GM19463 (cell line): ENCODE results near the gene TRAP1.
"Not testable (repeated sequence)": the region's sequence is repeated elsewhere in the genome, so short reads cannot be mapped to it uniquely, and the experiment has no call there.

ENCODE experiments used
- ATAC-seq: cut with Tn5 transposase; IDR thresholded peaks from one replicate; pipeline ENCODE4 v1.9.1; 2021; ENCODE audit warnings: mild to moderate bottlenecking, moderate library complexity; ENCODE audit not compliant: unreplicated experiment

The TRAP1 gene

GRCh38 chr16:3674513-3675295 lies 42.6 kb downstream of the TRAP1 start:
- no peak for ATAC-seq

DNA sequence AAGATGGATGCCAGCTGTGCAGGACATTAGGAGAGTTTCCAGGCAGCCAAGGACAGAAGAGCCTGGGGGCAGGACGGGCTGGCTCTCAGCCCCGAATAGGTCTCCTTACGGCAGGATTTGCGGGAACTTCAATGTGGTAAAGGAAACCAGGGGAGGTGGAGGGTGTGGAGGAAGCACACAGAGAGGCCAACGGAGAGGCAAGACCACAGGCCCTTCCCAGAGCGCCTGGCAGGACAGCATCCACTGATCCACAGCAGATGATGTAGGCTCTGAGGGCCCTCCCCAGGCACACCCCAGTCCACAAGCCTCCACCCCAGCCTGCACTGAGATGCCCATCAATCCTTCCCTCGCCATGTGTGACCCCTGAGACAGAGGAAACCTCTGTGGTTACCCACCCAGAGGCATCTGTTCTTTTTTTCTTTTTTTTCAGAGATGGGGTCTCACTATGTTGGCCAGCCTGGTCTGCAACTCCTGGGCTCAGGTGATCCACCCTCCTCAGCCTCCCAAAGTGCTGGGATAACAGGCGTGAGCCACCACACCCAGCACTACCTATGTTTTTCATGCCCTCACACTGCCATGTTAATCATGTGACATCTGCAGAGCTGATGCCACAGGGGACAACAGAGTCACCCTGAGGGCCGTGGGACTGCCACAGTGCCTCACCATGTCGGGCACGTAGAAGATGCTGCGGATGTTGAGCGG lies 43.5 kb downstream of the TRAP1 start:
- ATAC-seq = no peak

GRCh38 chr16:3673201-3673600 lies 44.1 kb downstream of the TRAP1 start:
- ATAC-seq = no peak

GRCh38 chr16:3672571-3673041 lies 44.7 kb downstream of the TRAP1 start:
- ATAC-seq = no peak

DNA sequence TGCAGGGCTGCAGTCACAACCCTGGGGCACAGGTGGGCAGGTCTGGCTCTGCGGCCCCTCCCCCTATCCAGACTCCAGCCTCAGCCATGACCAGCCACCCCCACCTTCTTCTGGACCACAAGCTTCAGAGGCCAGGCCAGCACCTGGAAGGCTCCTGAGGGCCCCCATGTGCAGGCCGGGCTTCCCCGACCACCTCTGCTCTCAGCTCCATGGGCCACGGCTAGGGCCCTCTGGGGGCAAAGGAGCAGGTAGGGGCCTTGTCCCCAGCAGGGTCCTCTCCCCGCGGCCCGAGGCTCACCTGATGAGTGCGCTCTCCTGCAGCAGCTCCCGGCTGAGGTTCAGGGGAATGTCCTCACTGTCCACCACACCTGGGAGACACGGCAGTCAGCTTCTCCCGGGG lies 45.9 kb downstream of the TRAP1 start:
- no peak for ATAC-seq

- ATAC-seq = no peak
Measured at GRCh38 chr16:3670711-3671110, 46.6 kb downstream of the TRAP1 start.

DNA sequence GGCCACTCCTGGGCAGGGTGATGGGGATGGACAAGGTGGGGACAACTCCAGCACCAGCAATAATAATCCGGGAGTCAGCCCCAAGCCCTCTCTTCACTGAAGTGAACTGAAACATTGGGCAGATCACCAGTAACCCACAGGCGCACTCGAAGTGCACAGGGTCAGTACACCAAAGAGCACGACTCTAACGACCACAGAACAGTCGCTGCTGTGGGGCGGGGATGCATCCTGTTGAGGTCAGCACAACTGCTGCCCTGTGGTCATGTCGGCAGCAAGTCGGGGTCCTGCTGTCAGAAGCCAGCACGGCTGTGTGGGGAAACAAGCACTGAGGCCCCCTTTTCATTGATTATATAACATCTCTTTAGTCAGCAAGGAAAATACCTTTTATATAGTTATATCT lies 48.2 kb downstream of the TRAP1 start:
- no peak for ATAC-seq

GRCh38 chr16:3668626-3669025 lies 48.7 kb downstream of the TRAP1 start:
- no peak for ATAC-seq

GRCh38 chr16:3665508-3665907 lies 51.8 kb downstream of the TRAP1 start:
- no peak for ATAC-seq

DNA sequence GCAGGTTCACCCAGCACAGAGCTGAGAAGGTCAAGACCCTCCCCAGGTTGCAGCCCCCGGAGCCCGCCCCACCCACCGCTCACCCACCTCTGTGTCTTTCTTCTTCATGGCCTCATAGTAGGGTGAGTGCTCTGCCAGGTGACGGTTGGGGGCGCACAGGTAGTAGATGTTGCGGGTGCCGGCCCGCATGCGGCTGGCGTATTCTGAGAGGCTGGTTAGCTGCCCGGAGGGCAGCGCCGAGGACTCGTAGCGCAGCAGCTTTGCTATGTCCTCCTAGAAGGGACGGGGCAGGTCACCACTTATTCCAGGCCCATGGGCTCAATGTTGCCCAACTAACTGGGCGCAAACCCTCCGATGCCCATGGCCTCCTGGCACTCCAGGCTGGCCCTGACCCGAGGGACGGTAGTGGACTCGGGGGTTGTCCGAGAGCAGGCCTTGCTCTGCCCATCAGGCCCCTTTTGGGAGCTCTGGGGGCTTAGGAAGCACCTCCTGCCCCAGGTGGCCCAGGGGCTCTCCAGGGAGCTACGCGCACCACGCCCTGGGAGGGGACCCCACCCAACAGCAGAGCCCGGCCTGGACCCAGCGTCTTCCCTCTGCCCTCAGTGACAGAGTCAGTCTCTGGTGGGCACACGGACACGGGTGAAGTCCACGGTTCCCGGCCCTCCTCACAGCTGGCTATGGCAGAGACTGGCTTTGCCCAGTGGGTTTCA lies 53.0 kb downstream of the TRAP1 start:
- no peak for ATAC-seq

DNA sequence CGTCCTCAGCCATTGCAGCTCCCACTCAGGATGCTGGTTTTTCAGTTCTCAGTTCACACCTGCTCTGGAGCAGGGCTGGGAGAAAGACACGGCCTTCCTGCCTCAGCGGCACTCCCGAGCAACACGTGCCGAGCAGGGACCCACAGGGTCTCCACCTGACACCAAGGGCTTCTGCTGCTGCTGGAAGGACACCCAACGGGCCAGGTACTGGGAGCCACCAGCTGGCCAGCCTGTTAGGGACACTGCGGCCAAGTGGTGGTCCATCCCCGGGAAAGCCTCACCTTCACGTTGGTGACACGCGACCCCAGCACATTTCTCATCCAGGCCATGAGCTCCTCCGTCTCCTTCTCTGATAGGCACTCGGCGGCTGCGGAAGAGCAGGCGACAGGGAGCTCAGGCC lies 54.7 kb downstream of the TRAP1 start:
- no peak for ATAC-seq

DNA sequence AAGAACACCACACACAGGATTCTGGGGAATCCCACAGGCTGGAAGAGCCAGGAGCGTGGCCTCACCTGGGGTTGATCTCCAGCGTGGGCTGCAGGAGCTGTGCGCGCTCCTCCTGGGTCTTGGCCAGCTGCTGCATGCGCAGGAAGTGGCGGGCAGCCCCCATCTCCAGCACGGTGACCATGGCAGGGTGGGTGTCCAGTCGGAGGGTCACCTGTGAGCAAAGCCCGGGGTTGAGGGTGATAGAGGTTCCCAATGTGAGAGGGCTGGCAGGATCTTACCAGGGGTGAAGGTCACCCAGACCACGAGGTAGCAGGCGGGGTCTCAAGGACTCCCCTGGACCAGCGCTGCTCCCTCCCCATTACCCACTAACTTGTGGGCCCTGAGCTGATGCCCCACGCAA lies 55.4 kb downstream of the TRAP1 start:
- no peak for ATAC-seq

- no peak for ATAC-seq
Measured at GRCh38 chr16:3661311-3661710, 56.0 kb downstream of the TRAP1 start.

GRCh38 chr16:3659251-3659650 lies 58.1 kb downstream of the TRAP1 start:
- no peak for ATAC-seq

GRCh38 chr16:3656491-3657468 lies 60.5 kb downstream of the TRAP1 start:
- no peak for ATAC-seq

DNA sequence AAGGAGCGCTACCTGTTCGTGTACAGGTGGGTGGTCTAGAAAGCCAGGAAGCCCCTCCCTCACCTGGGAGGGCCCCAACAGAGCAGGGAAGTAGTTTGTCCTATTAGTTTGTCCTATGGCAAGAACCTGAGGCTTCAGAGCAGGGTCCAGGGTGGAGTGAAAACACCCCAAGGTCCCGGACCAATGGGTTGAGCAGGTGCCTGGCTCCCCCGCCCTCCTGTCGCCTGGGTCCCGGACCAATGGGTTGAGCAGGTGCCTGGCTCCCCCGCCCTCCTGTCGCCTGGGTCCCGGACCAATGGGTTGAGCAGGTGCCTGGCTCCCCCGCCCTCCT lies 61.2 kb downstream of the TRAP1 start:
- ATAC-seq = not testable (repeated sequence)

- ATAC-seq = no peak
Measured at GRCh38 chr16:3655396-3656159, 61.7 kb downstream of the TRAP1 start.

DNA sequence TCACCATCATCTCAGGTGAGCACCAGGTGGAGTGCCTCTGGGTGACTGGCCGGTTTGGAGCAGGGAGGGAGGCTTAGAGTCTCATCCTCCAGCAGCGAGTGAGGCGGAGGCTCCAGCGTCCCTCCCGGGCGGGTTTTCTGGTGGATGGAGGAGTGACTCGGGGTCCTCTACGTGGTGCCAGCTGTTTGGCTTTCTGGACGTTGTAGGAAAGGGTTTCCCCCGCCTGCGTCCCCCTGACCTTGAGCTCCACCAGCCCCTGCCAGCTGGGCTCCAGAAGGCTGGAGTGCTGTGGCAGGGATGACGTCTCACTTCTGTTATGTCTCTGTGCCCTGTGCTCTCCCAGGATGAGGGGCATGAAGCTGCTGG lies 62.3 kb downstream of the TRAP1 start:
- no peak for ATAC-seq

DNA sequence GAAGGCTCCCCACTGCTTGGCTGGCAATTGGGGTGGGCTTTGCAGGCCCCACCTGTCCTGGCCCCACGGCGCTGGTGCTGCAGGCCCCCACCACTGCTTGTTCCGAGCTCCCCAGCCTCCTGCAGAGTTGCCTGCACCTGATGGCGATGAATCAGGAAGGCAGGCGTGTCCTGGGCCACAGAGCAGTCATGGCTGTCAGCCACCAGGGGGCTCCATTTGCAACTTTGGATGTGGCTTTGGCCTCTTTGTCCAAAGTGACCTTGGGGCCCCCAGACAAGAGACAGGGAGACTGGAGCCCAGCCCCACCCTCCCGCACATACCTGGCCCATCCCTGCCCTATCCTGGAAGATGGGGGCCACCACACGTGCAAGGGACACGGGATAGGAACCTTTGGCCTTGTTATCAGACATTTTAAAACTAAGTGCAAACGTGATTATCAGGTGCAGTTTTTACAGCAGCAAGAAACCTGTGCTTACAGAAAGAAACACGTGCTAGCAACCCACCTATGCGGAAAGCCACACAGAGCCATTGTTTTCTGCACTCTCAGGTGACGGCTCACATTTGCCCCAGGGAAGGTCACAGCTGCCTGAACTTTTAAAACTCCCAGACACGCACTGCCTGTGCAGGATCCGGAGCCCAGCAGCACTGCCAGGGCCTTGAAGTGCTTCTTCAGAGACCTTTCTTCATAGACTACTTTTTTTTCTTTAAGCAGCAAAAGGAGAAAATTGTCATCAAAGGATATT lies 62.9 kb downstream of the TRAP1 start, which contains the start of gene DNASE1:
TSS of gene DNASE1 (plus strand) at position 443 of the 743 bp plus-strand sequence. CDS start 683 bp downstream, outside the sequence.
- no peak for ATAC-seq
